ENCODE measurements around the gene OSBP2. TPM values are rescaled to one million over a fixed set of nuclear protein-coding genes. Genes with fewer than 3 reads are reported as not detected.

OSBP2 gene
- total RNA-seq, 2 donors from 2014 or later = 2.1 to 2.6 TPM

GRCh38 chr22:30928401-30928800 is 233.7 kb downstream of the OSBP2 start:
- DNase-seq (ENCODE audit: low spot score) = no peak
- intact Hi-C loops (cut with DNase I) = loop anchor here in 1 of 2 donors (10.0 kb wide), 2 partner anchors 164 to 1836 kb away; no protein-coding TSS in a partner anchor

GRCh38 chr22:30930228-30930627 is 235.6 kb downstream of the OSBP2 start:
- intact Hi-C loops (cut with DNase I) = no loop called here
- DNase-seq (ENCODE audit: low spot score) = no peak

DNA sequence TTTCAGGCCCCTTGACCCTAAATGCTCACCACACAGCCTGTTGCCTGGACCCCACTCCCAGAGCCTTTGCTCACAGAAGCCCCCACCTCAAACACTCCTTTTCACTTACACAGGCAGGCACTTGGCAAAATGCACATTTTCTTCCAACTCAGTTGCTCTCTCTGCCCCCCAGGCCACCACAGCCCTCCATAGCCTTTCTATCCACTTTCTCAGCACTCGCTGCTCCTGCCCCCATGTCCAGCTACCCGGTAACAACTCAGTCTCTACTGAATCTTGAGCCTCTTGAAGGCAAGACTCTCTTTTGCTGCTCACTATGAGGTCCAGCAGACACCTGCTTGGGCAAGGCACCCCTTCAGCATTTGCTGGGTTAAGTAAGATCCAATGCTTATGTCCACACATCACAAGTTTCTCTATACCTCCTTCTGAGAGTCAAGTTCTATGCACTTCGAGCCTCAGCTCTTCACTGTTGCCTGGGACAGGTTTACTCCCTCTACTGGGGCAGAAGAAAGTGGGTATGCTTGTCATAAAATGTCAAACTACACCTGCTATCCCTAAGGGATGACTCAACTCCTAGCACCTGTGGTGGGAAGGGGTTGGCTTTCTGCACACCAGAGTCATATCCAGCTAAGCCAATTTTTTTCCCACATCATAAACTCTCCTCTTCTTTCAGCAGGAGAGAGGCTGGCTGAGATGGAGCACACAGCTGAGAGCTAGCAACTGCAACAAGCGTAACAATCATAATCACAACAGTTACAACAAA is 237.0 kb downstream of the OSBP2 start:
- intact Hi-C loops (cut with DNase I) = no loop called here
- DNase-seq (ENCODE audit: low spot score) = no peak

- intact Hi-C loops (cut with DNase I) = no loop called here
- DNase-seq (ENCODE audit: low spot score) = peak; percentile 62
Observed at GRCh38 chr22:30932661-30933060, 238.0 kb downstream of the OSBP2 start.

DNA sequence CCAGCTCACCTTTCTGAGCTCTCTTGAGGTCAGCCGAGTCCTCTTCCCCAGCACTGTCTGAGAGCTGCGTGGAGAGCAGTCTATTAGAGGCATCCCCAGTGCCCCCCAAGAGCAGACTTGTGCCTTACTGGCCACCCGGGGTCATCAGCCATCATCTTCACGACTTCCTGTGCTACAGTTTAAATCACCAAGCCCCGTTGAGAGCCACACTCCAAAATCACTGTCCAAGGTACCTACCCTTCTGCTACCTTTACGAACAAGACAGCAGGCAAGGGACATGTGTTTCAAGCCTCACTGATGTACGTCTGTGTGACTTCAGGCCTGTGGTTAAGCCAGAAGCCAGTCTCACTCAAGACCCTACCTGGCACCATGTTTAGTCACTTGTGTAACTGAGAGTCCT is 238.8 kb downstream of the OSBP2 start:
- DNase-seq (ENCODE audit: low spot score) = no peak
- intact Hi-C loops (cut with DNase I) = no loop called here

- no peak for DNase-seq (ENCODE audit: low spot score)
- intact Hi-C loops (cut with DNase I) = no loop called here
Observed at GRCh38 chr22:30934053-30934452, 239.4 kb downstream of the OSBP2 start.

- DNase-seq (ENCODE audit: low spot score) = no peak
- intact Hi-C loops (cut with DNase I) = no loop called here
Observed at GRCh38 chr22:30940685-30941362, 246.2 kb downstream of the OSBP2 start.

- DNase-seq (ENCODE audit: low spot score) = no peak
- intact Hi-C loops (cut with DNase I) = no loop called here
Observed at GRCh38 chr22:30941363-30941740, 246.7 kb downstream of the OSBP2 start.

DNA sequence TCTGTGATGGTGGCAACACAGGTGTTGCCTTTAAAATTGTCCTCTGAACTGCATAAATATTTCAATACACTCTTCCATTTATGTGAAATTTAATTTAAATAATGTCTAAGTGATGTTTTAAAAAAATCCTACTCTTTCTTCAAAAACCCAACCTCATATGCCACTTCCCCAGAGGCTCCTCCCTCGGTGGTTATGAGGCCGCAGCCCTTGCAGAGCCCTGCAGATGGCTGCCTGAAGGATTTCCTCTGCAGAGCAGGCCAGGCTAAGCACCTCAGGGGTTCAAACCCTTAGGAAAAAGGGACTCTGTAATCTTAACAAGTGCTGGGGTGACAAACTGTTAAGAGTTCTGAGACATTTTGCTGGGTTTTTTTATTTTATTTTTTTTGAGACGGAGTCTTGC is 248.7 kb downstream of the OSBP2 start:
- DNase-seq (ENCODE audit: low spot score) = no peak
- intact Hi-C loops (cut with DNase I) = no loop called here

GRCh38 chr22:30944986-30945385 is 250.3 kb downstream of the OSBP2 start:
- intact Hi-C loops (cut with DNase I) = loop anchor here in 1 of 2 donors (5.0 kb wide), 1 partner anchor 142 kb away; no protein-coding TSS in a partner anchor
- DNase-seq (ENCODE audit: low spot score) = no peak

DNA sequence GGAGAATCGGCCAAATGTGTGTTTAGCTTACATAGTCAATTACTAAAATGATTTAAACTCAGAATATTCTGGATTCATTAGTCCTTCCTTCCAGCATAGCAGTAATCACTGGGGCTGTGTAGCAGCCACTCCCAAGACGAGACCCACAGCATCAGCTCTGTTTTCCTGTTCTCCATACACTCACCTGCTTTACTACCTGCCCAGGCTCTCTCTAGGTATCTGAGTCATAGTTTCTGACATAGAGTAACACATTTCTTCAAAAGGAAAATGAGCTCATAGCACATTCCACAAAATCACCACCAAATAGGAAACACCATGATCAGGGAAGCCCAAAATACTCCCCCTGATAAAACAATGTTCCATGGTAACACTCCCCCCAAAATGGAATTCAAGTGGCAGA is 251.0 kb downstream of the OSBP2 start:
- DNase-seq (ENCODE audit: low spot score) = no peak
- intact Hi-C loops (cut with DNase I) = loop anchor here (2.0 to 5.0 kb wide), 2 partner anchors 139 to 142 kb away; no protein-coding TSS in a partner anchor

DNA sequence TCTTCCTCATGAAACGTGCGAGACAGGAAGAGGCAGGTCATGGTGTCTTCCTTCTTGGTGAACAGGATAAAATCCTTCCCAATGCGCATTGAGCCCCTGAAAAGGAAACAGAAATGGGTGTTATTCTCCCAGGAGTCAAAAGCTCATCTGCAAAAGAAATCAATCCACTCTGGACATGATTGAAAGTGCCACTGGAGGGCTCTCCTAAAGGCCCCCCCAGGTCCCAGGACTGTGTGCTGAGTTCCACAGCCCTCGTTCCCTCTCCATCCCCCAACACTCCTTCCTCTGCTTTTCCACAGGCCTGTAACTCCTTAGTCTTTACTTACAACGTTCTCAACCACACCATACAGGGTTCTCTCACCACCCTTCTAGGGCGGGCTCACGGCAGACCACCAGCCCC is 251.7 kb downstream of the OSBP2 start:
- intact Hi-C loops (cut with DNase I) = loop anchor here (2.0 to 5.0 kb wide), 2 partner anchors 138 to 141 kb away; no protein-coding TSS in a partner anchor
- no peak for DNase-seq (ENCODE audit: low spot score)

GRCh38 chr22:30947173-30947815 is 252.6 kb downstream of the OSBP2 start:
- peak; percentile 89 for DNase-seq (ENCODE audit: low spot score)
- intact Hi-C loops (cut with DNase I) = loop anchor here (2.0 to 5.0 kb wide), 2 partner anchors 138 to 140 kb away; no protein-coding TSS in a partner anchor

DNA sequence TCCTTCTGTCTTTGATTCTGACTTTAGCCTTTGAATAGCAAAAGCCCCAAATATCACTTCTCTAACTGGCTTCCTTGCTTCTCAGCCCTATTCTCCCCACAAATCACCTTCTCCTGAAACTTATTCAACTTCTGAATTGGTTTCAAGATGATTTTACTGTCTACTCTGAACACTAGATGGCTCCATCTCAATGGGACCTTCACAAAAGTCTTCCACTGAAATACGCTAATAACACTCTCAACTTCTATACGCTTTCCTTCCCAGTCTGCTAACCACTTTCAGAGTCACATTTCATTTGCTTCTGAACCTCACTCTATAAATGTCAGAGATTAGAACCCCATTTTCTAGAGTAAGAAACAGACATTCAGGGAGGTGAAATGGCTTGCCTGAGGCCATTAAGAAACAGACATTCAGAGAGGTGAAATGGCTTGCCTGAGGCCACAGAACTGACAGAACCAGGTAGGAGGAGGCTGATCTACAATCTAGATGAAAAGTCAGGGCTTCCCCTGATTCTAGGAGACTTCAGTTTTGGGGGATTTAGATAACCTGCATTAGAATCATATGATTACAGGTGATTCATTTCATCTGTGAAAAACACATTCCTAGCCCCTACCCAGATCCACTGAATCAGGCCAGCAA is 253.3 kb downstream of the OSBP2 start:
- DNase-seq (ENCODE audit: low spot score) = no peak
- intact Hi-C loops (cut with DNase I) = loop anchor here (2.0 to 5.0 kb wide), 2 partner anchors 137 to 139 kb away; no protein-coding TSS in a partner anchor

DNA sequence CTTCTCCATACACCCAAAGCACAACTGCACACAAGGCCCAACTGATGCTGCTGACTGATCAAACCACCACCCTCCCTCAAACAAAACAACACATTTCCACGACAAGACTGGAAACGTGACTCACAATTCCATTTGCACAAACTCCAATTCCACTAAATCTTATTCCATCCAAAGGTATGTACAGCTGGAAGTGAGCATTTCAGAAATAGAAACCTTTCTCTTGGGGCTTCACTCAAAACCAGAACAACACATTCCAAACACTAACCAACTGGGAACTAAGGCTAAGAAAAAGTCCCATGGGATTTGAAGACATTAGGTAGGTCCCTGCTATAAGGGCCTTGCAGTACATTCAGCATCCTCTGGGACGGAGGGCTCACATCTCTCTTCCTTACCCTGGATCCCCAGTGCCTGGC is 254.3 kb downstream of the OSBP2 start:
- DNase-seq (ENCODE audit: low spot score) = no peak
- intact Hi-C loops (cut with DNase I) = loop anchor here in 1 of 2 donors (5.0 kb wide), 1 partner anchor 138 kb away; no protein-coding TSS in a partner anchor

- intact Hi-C loops (cut with DNase I) = loop anchor here in 1 of 2 donors (5.0 kb wide), 1 partner anchor 137 kb away; no protein-coding TSS in a partner anchor
- DNase-seq (ENCODE audit: low spot score) = no peak
Observed at GRCh38 chr22:30949934-30950660, 255.4 kb downstream of the OSBP2 start.

DNA sequence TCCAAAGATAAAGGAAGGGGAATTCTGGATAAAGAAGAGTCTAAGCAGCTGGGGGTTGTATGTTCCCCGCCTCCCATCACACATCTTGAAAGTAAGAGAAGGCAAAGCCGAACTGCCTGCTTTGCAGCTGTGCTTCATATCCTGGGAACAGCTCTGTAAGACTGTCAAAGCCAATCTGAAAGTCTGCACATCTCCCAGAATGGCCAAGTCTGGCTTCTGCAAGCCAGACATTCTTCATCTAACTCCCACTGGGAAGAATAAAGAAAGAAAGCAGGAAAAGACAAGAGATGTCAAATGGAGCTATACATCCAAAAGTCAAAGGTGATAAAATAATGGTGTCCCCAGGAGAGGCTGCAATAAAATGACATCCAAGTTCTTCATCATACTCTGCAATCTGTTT is 258.5 kb downstream of the OSBP2 start:
- intact Hi-C loops (cut with DNase I) = no loop called here
- DNase-seq (ENCODE audit: low spot score) = no peak

GRCh38 chr22:30955153-30955552 is 260.5 kb downstream of the OSBP2 start:
- DNase-seq (ENCODE audit: low spot score) = no peak
- intact Hi-C loops (cut with DNase I) = no loop called here
